H1 (cell line): ENCODE data around the gene ZC3H18. TPM values are rescaled to one million over a fixed set of nuclear protein-coding genes. Genes with fewer than 3 reads are reported as not detected.
A peak's percentile ranks its signal among the peaks of the same experiment; 100 is the strongest.

Source experiments
- CTCF ChIA-PET: fragments of 300-600 bp; sonication (Branson Sonifier 250); formaldehyde crosslinking; loops from one replicate; lab custom pipeline; 2021; ENCODE audit not compliant: partially characterized antibody; lab: Charles Lee
- POLR2A ChIA-PET: fragments of 300-600 bp; sonication (Branson Sonifier 250); formaldehyde crosslinking; loops from one replicate; lab custom pipeline; 2021; ENCODE audit warnings: inconsistent platforms; ENCODE audit not compliant: partially characterized antibody; lab: Charles Lee
- DNase-seq, 2 experiments: peaks; one replicate each; pipeline versions ENCODE4 v3.0.0 to v3.0.0-alpha.2; 2010 to 2022; ENCODE audit warnings: low spot score in 2 of 2, low read depth in 1 of 2, mixed read lengths in 1 of 2
- FAIRE-seq: peaks from 2 replicates; lab custom pipeline; 2011; peaks lifted over from hg19 to GRCh38; lab: Jason Lieb, UNC
- H2AFZ ChIP-seq: 2 replicates; pipeline ENCODE4 v1.8.1; 2012; ENCODE audit warnings: low read length, inconsistent platforms
- H2AK5ac ChIP-seq: 2 replicates; pipeline ENCODE4 v1.6.1; 2013; ENCODE audit warnings: low read depth, low read length
- H2BK120ac ChIP-seq: replicated peaks from 2 replicates; pipeline ENCODE3; 2013; ENCODE audit warnings: low read depth, low read length, inconsistent platforms
- H2BK12ac ChIP-seq: 2 replicates; pipeline ENCODE4 v1.6.1; 2013; ENCODE audit warnings: low read depth, low read length
- H2BK15ac ChIP-seq: 2 replicates; pipeline ENCODE4 v1.6.1; 2013; ENCODE audit warnings: low read length
- H2BK20ac ChIP-seq: 2 replicates; pipeline ENCODE4 v1.6.1; 2013; ENCODE audit warnings: low read length
- H2BK5ac ChIP-seq: 2 replicates; pipeline ENCODE4 v1.6.1; 2013; ENCODE audit warnings: low read depth, low read length
- H3K14ac ChIP-seq: 2 replicates; pipeline ENCODE4 v1.6.1; 2013; ENCODE audit warnings: inconsistent platforms; ENCODE audit not compliant: insufficient read length
- H3K18ac ChIP-seq: 2 replicates; pipeline ENCODE4 v1.6.1; 2013; ENCODE audit warnings: low read length; ENCODE audit errors: extremely low read depth
- H3K23ac ChIP-seq: 2 replicates; pipeline ENCODE4 v1.6.1; 2013; ENCODE audit warnings: inconsistent platforms; ENCODE audit not compliant: insufficient read length
- H3K23me2 ChIP-seq: 2 replicates; pipeline ENCODE4 v1.6.1; 2013; ENCODE audit warnings: low read depth, low read length
- H3K27ac ChIP-seq: 2 replicates; pipeline ENCODE4 v1.6.1; 2011; ENCODE audit warnings: low read depth, low read length, inconsistent platforms
- H3K27me3 ChIP-seq, 4 experiments: replicated peaks in 1 of 4; 1 replicate in 1 of 4; 2 replicates in 3 of 4; pipeline versions ENCODE4 v1.6.1 to v1.8.1; 2011 to 2013; ENCODE audit warnings: low read length in 3 of 4, mild to moderate bottlenecking in 3 of 4, inconsistent platforms in 2 of 4, mixed read lengths in 2 of 4, moderate library complexity in 1 of 4; ENCODE audit not compliant: control insufficient read depth in 3 of 4, insufficient read depth in 3 of 4; ENCODE audit errors: extremely low read depth in 1 of 4
- H3K36me3 ChIP-seq, 4 experiments: 2 replicates each; pipeline versions ENCODE4 v1.6.1 to v1.8.1; 2011 to 2013; ENCODE audit warnings: mild to moderate bottlenecking in 4 of 4, low read length in 3 of 4, moderate library complexity in 2 of 4, control low read depth in 1 of 4, inconsistent platforms in 1 of 4; ENCODE audit not compliant: insufficient read depth in 4 of 4, control insufficient read depth in 2 of 4
- H3K4ac ChIP-seq: replicated peaks from 2 replicates; pipeline ENCODE3; 2013; ENCODE audit warnings: low read length, low read depth, mixed read lengths, inconsistent platforms; ENCODE audit not compliant: insufficient read length
- H3K4me1 ChIP-seq, 4 experiments: replicated peaks in 1 of 4; 1 replicate in 1 of 4; 2 replicates in 3 of 4; pipeline versions ENCODE4 v1.6.1 to v1.8.1; 2011 to 2013; ENCODE audit warnings: low read length in 3 of 4, inconsistent platforms in 2 of 4, mixed read lengths in 1 of 4; ENCODE audit not compliant: insufficient read depth in 4 of 4, control insufficient read depth in 3 of 4
- H3K4me2 ChIP-seq, 2 experiments: 2 replicates each; pipeline versions ENCODE4 v1.6.1 to v1.8.1; 2011 to 2013; ENCODE audit warnings: low read depth in 2 of 2, low read length in 2 of 2, control low read depth in 1 of 2, inconsistent platforms in 1 of 2, mild to moderate bottlenecking in 1 of 2; ENCODE audit not compliant: insufficient read depth in 1 of 2
- H3K4me3 ChIP-seq, 4 experiments: fragments of 200-600, 300-600 bp in 1 of 4; sonication (generic), shearing (Covaris generic), sonication (Bioruptor Twin) in 1 of 4; 2 replicates each; pipeline versions ENCODE4 v1.5.1 to v1.8.1; 2011 to 2016; ENCODE audit warnings: low read length in 4 of 4, low read depth in 3 of 4, control low read depth in 2 of 4, inconsistent platforms in 2 of 4, mild to moderate bottlenecking in 2 of 4, mixed read lengths in 1 of 4, moderate library complexity in 1 of 4; ENCODE audit not compliant: insufficient read depth in 2 of 4; ENCODE audit errors: extremely low read depth in 1 of 4
- H3K56ac ChIP-seq: replicated peaks from 2 replicates; pipeline ENCODE3; 2013; ENCODE audit warnings: low read depth, mild to moderate bottlenecking, mixed read lengths, low read length, inconsistent platforms; ENCODE audit not compliant: insufficient read length
- H3K79me1 ChIP-seq: 2 replicates; pipeline ENCODE4 v1.6.1; 2013; ENCODE audit warnings: low read depth, low read length, control low read depth
- H3K79me2 ChIP-seq, 2 experiments: 2 replicates each; pipeline versions ENCODE4 v1.6.1 to v1.8.1; 2012 to 2013; ENCODE audit warnings: low read length in 2 of 2, mild to moderate bottlenecking in 2 of 2, inconsistent platforms in 1 of 2; ENCODE audit not compliant: insufficient read depth in 2 of 2, control insufficient read depth in 1 of 2
- H3K9ac ChIP-seq, 4 experiments: replicated peaks in 1 of 4; 1 replicate in 1 of 4; 2 replicates in 3 of 4; pipeline versions ENCODE4 v1.6.1 to v1.8.1; 2011 to 2013; ENCODE audit warnings: low read depth in 3 of 4, low read length in 3 of 4, control low read depth in 2 of 4, mild to moderate bottlenecking in 2 of 4, moderate library complexity in 2 of 4, inconsistent platforms in 1 of 4; ENCODE audit errors: extremely low read depth in 1 of 4
- H3K9me3 ChIP-seq, 2 experiments: 2 replicates each; pipeline versions ENCODE4 v1.6.1 to v1.8.1; 2012 to 2013; ENCODE audit warnings: mild to moderate bottlenecking in 2 of 2, moderate library complexity in 2 of 2, control low read depth in 1 of 2, inconsistent platforms in 1 of 2, low read depth in 1 of 2, low read length in 1 of 2, mixed read lengths in 1 of 2; ENCODE audit not compliant: insufficient read depth in 2 of 2
- H4K20me1 ChIP-seq, 2 experiments: replicated peaks in 1 of 2; 2 replicates each; pipeline versions ENCODE3 to v1.8.1; 2011 to 2013; ENCODE audit warnings: inconsistent platforms in 2 of 2, low read length in 2 of 2, mild to moderate bottlenecking in 1 of 2; ENCODE audit not compliant: insufficient read depth in 2 of 2, control insufficient read depth in 1 of 2
- H4K5ac ChIP-seq: 2 replicates; pipeline ENCODE4 v1.6.1; 2013; ENCODE audit warnings: low read length, low read depth, mixed read lengths, inconsistent platforms; ENCODE audit not compliant: insufficient read length
- H4K8ac ChIP-seq: 2 replicates; pipeline ENCODE4 v1.8.0; 2013; ENCODE audit warnings: mild to moderate bottlenecking, moderate library complexity, low read length, inconsistent platforms; ENCODE audit not compliant: insufficient read depth; ENCODE audit errors: extremely low read depth
- H4K91ac ChIP-seq: replicated peaks from 2 replicates; pipeline ENCODE3; 2013; ENCODE audit warnings: low read length, mixed read lengths, inconsistent platforms; ENCODE audit not compliant: insufficient read length
- ASH2L ChIP-seq: fragments of 200-600, 300-600 bp; sonication (generic); IDR thresholded peaks from one replicate; pipeline ENCODE4 v1.7.1; 2017; ENCODE audit warnings: low read length
- EZH2 ChIP-seq: fragments of 200-600 bp; sonication (generic); IDR thresholded peaks from 2 replicates; pipeline ENCODE4 v1.7.1; 2012; ENCODE audit warnings: low read depth, mild to moderate bottlenecking, moderate library complexity, low read length, inconsistent platforms; ENCODE audit not compliant: severe bottlenecking
- GABPA ChIP-seq: IDR thresholded peaks from 2 replicates; pipeline ENCODE4 v1.6.1; 2011; ENCODE audit warnings: mild to moderate bottlenecking, low read length, moderate library complexity, borderline replicate concordance; ENCODE audit not compliant: insufficient read depth
- PHF8 ChIP-seq: fragments of 200-600 bp; sonication (generic); conservative IDR thresholded peaks from 2 replicates; pipeline ENCODE4 v1.7.1; 2012; ENCODE audit warnings: low read depth, mild to moderate bottlenecking, inconsistent platforms, low read length, moderate library complexity
- TAF1 ChIP-seq: IDR thresholded peaks from 2 replicates; pipeline ENCODE4 v1.6.1; 2011; ENCODE audit warnings: mild to moderate bottlenecking, low read depth, low read length
- WGBS, 2 experiments: shearing (Covaris generic) in 1 of 2; methylation state at CpG; one replicate each; pipeline versions ENCODE4 v1.1.6 to v1.1.7; 2013 to 2015; ENCODE audit warnings: low lambda C conversion rate in 2 of 2, mixed read lengths in 2 of 2, inconsistent platforms in 1 of 2, low coverage in 1 of 2, missing lambda C conversion rate in 1 of 2; ENCODE audit not compliant: insufficient replicate concordance in 2 of 2, insufficient coverage in 1 of 2, insufficient read length in 1 of 2; ENCODE audit errors: extremely low coverage in 1 of 2, missing lambda C conversion rate in 1 of 2; 5-methylcytosine and 5-hydroxymethylcytosine counted together
- polyA plus RNA-seq, 7 experiments: library from polyadenylated mRNA; depleted of rRNA in 3 of 7; stranded (reverse) in 5 of 7; unstranded in 2 of 7; fragments of >200 nt in 5 of 7; fragments of 200-250 nt in 2 of 7; gene quantifications; 1 replicate in 5 of 7; 2 replicates in 1 of 7; 4 replicates in 1 of 7; pipeline versions ENCODE4 v1.2.1 to v1.2.3, GENCODE V29; 2011 to 2013; ENCODE audit warnings: missing spikeins in 2 of 7, mixed read lengths in 2 of 7
- total RNA-seq: library from RNA; stranded (reverse); fragmentation: NEBNext Ultra II Directional; extraction: Animal tissue kit (Norgen Biotek cat#: 25700); gene quantifications from 2 replicates; pipeline ENCODE4 v1.2.1, GENCODE V29; 2021
- TF ChIP-seq, protein P1 (sequence below): IDR thresholded peaks from 2 replicates; pipeline ENCODE4 v1.6.1; 2012; ENCODE audit warnings: inconsistent platforms
- TF ChIP-seq, protein P2 (sequence below): IDR thresholded peaks from 2 replicates; pipeline ENCODE4 v1.6.1; 2012; ENCODE audit warnings: inconsistent platforms
- TF ChIP-seq, protein P3 (sequence below), 3 experiments: IDR thresholded peaks; 1 replicate in 2 of 3; 2 replicates in 1 of 3; pipeline versions ENCODE4 v1.5.1 to v1.6.1; 2011; ENCODE audit warnings: low read length in 3 of 3, mild to moderate bottlenecking in 3 of 3, inconsistent platforms in 2 of 3, low read depth in 1 of 3, moderate library complexity in 1 of 3; ENCODE audit not compliant: insufficient read depth in 1 of 3; ENCODE audit errors: control extremely low read depth in 1 of 3

The ZC3H18 gene
- total and polyA plus RNA-seq, 2 of the 8 experiments (the other 6 are each of a cell fraction or from before 2014, with no cell fraction given) = 12.1 to 73.2 TPM

DNA sequence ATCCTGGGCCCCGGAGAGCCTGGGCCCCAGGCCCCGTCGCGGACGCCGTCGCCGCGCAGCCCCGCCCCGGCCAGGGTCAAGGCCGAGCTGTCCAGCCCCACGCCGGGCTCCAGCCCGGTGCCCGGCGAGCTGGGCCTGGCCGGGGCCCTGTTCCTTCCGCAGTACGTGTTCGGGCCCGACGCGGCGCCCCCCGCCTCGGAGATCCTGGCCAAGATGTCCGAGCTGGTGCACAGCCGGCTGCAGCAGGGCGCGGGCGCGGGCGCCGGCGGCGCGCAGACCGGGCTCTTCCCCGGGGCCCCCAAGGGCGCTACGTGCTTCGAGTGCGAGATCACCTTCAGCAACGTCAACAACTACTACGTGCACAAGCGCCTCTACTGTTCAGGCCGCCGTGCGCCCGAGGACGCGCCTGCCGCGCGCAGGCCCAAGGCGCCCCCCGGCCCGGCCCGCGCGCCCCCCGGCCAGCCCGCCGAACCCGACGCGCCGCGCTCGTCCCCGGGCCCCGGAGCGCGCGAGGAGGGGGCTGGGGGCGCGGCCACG, 36.8 kb upstream of the ZC3H18 start:
- Histone ChIP-seq H2AK5ac (no peak overlapping the region), H2BK12ac (no peak overlapping the region), H4K20me1 (peaks cover 0 to 16% of the 10 kb centered on the region in 2 experiments), H3K27ac (no peak overlapping the region), H3K9me3 (no peaks in the 10 kb centered on the region), H3K36me3 (no peaks in the 10 kb centered on the region; a peak in 1 of 8 replicates), H2BK120ac (no peak overlapping the region), H4K8ac (peak overlapping the region; percentile 35), H3K4me2 (peak overlapping the region; percentile 30 to 72), H4K91ac (no peak overlapping the region), H3K27me3 (no peaks in the 10 kb centered on the region; a peak in 3 of 7 replicates), H3K4ac (peak overlapping the region; percentile 53), H3K14ac (no peak overlapping the region), H3K56ac (no peak overlapping the region), H2BK20ac (no peak overlapping the region), H3K23ac (no peak overlapping the region), H3K79me1 (0 out of 2 replicates have a peak, but pooled peaks cover 4% of the 10 kb centered on the region), H3K23me2 (peaks cover 10% of the 10 kb centered on the region; the same call in 1 of the 2 replicates), H2AFZ (no peak overlapping the region), H4K5ac (peak overlapping the region; percentile 66), H3K18ac (no peak overlapping the region; the same call in 1 of the 2 replicates), H3K4me1 (peaks cover 0 to 13% (median 7%) of the 10 kb centered on the region in 4 experiments; a peak in 6 of 7 replicates), H2BK15ac (no peak overlapping the region), H3K79me2 (no peaks in the 10 kb centered on the region), H2BK5ac (no peak overlapping the region), H3K9ac (peak overlapping the region in 3 of 4 experiments; percentile 34 to 79 (median 54); a peak in 4 of 7 replicates), H3K4me3 (peak overlapping the region; percentile 24 to 87 (median 50))
- CTCF ChIA-PET = interaction anchor here (0.6 to 1.2 kb wide), 3 partner anchors 29 to 130 kb away, joined by 3 to 4 read pairs (median 3); no protein-coding TSS in a partner anchor
- WGBS, 2 experiments = 4% methylated on average over 40 of the region's 79 CpGs; no CpG with 5 or more reads in 1 of the 2 experiments
- POLR2A ChIA-PET = interaction anchor here (1.1 to 2.6 kb wide), 6 partner anchors 9 to 582 kb away, joined by 3 to 9 read pairs (median 6); partner anchors contain the start of genes BANP and ZC3H18
- DNase-seq (no peak), FAIRE-seq (no peak)
- 0 out of 2 replicates have a peak, but pooled peaks have one; percentile 54 for TF ChIP-seq GABPA
- 0 out of 2 replicates have a peak, but pooled peaks have one; percentile 2 for TF ChIP-seq PHF8
- TF ChIP-seq, protein P1, sequence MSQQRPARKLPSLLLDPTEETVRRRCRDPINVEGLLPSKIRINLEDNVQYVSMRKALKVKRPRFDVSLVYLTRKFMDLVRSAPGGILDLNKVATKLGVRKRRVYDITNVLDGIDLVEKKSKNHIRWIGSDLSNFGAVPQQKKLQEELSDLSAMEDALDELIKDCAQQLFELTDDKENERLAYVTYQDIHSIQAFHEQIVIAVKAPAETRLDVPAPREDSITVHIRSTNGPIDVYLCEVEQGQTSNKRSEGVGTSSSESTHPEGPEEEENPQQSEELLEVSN = no peak
- TF ChIP-seq, protein P2, sequence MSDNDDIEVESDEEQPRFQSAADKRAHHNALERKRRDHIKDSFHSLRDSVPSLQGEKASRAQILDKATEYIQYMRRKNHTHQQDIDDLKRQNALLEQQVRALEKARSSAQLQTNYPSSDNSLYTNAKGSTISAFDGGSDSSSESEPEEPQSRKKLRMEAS = peak; percentile 20; the same call in 1 of the 2 replicates
- TF ChIP-seq ASH2L = no peak
- TF ChIP-seq, protein P3, sequence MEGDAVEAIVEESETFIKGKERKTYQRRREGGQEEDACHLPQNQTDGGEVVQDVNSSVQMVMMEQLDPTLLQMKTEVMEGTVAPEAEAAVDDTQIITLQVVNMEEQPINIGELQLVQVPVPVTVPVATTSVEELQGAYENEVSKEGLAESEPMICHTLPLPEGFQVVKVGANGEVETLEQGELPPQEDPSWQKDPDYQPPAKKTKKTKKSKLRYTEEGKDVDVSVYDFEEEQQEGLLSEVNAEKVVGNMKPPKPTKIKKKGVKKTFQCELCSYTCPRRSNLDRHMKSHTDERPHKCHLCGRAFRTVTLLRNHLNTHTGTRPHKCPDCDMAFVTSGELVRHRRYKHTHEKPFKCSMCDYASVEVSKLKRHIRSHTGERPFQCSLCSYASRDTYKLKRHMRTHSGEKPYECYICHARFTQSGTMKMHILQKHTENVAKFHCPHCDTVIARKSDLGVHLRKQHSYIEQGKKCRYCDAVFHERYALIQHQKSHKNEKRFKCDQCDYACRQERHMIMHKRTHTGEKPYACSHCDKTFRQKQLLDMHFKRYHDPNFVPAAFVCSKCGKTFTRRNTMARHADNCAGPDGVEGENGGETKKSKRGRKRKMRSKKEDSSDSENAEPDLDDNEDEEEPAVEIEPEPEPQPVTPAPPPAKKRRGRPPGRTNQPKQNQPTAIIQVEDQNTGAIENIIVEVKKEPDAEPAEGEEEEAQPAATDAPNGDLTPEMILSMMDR (IDR thresholded peaks at IDR 0.05; ENCODE audit: control extremely low read depth in 1 of 3, insufficient read depth in 1 of 3, low read depth in 1 of 3, low read length in 3 of 3) = no peak
- no peak for TF ChIP-seq EZH2
- 0 out of 2 replicates have a peak, but pooled peaks have one; percentile 14 for TF ChIP-seq TAF1
